HG03159 (cell line): ENCODE results near the gene APRT.

Experiments
- ATAC-seq: cut with Tn5 transposase; IDR thresholded peaks from one replicate; pipeline ENCODE4 v1.9.1; 2021; ENCODE audit warnings: mild to moderate bottlenecking, moderate library complexity; ENCODE audit not compliant: unreplicated experiment

APRT gene

DNA sequence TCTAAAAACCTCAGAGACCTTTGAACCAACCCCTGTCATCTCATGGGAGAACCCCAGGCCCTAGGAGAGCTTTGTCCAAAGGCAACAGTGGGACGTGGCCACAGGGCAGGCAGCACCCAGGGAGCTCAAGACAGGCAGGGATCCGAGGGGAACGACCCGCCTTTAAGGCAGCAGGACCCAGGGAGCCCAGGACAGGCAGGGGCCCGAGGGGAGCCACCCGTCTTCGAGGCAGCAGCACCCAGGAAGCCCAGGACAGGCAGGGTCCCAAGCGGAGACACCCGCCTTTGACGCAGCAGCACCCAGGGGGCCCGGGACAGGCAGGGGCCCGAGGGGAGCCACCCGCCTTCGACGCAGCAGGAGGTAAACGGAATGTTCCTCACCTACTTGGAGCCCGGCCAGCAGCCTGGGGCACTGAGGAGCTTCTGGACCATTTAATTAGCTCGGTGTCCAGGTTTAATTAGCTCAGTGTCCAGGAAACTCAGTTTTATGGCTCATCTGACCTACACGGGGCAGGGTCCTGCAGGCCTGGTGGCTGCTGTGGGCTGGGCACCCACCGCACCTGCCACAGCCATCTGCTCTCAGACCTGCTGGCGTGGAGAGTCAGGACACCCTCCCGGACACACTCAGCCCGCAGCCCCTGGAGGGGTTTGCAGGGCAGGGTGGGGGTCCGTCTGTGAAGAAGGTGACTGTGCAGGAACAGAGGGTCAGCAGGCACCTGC, 51.1 kb downstream of the APRT start:
- no peak for ATAC-seq

DNA sequence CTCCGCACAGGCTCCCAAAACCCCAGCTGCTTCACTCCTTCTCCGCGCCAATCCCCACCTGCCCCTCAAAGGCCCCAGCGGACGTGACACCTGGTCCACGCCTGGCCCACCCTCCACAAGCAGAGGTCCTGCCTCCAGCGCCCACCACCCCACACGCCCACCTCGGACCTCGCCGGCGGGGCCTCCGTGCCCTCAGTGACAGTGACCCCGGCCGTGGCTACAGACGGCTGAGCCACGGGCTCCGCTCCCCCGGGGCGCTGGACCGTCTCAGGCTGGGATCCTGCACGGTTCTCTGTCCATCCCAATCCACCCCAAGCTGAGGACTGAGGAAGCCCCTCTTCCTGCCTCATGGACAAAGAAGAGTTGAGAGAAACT, 51.8 kb downstream of the APRT start:
- ATAC-seq = no peak
